Measurements from ENCODE around the gene MKX.

MKX gene

DNA sequence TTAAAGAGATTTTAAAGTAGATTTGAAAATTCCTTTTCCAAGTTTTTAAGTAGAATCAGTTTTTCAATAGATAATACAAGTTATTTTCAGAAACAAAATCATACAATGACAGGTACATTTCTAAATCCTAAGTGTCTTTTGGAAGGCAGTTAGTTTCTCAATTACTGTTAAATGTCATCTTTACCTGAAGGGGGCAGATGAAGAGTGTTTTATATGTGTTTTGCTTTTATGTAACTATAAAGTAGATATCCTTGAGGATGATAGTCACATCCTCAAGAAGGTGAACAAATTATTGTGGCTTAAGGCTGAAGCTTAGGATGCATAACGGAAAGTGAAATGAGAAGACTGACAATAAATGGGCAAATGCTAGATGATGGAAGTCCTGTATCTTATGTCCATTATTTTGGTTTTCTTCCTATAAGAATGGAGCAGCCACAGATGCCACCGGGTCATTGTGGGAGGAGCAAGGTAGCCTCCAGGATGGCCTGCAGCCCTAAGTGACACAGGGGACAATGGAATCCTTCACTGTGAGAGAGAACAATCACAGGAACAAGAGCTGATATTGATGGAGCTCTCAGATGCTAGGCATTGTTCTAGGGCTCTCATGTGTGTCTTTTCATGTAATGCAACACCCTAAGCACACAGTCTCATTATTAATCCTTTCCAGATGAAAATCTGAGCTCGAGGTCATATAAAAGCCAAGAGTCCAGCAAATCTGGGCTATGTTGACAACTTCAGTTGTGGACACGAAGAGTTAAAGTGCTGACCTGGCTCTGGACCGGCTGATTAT, 14.1 kb upstream of the MKX start:
- Histone ChIP-seq H3K27ac (ENCODE audit: low read depth, low read length, severe bottlenecking) (no peak overlapping the region), H3K4me1 (ENCODE audit: control insufficient read depth, insufficient read depth, low read length, poor library complexity, severe bottlenecking) (no peaks in the 10 kb centered on the region), H3K36me3 (ENCODE audit: control insufficient read depth, insufficient read depth, low read length) (no peaks in the 10 kb centered on the region), H3K4me3 (ENCODE audit: extremely low read depth, insufficient read depth, low read length, poor library complexity, severe bottlenecking) (no peak overlapping the region), H3K9me3 (ENCODE audit: control insufficient read depth, low read length) (no peaks in the 10 kb centered on the region)
- 82 to 84% methylated on average over 4 to 5 of the region's 5 CpGs for WGBS, 2 experiments (ENCODE audit: insufficient coverage in 2 of 2)

DNA sequence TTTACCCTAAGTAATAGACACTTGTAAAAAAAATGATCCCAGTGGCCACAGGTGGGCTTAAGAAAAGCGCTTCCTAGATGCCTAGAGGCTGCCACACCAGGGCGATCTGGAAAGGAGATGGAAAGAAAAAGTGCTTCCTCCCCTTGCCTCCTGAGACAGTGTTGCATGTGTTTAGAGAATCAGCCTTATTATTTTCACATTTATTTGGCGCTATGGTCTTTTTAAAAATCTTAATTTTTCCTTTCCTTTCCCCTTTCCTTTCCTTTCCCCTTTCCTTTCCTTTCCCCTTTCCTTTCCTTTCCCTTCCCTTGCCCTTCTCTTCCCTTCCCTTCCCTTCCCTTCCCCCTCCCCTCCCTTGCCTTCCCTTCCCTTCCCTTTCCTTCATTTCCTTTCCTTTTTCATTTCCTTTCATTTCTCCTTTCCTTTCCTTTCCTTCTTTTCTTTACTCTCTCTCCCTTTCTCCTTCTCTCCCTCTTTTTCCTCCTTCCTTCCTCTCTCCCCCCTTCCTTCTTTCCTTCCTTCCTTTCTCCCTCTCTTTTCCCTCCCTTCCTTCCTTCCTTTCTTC, 7.1 kb upstream of the MKX start:
- no peak overlapping the region for H3K27ac ChIP-seq (ENCODE audit: low read depth, low read length, severe bottlenecking)
- H3K4me3 ChIP-seq (ENCODE audit: extremely low read depth, insufficient read depth, low read length, poor library complexity, severe bottlenecking): no peak overlapping the region
- no peaks in the 10 kb centered on the region for H3K36me3 ChIP-seq (ENCODE audit: control insufficient read depth, insufficient read depth, low read length)
- no peaks in the 10 kb centered on the region for H3K9me3 ChIP-seq (ENCODE audit: control insufficient read depth, low read length)
- WGBS, 2 experiments (ENCODE audit: insufficient coverage in 2 of 2): 78 to 88% methylated on average over 2 to 3 of the region's 3 CpGs
- no peaks in the 10 kb centered on the region for H3K4me1 ChIP-seq (ENCODE audit: control insufficient read depth, insufficient read depth, low read length, poor library complexity, severe bottlenecking)

DNA sequence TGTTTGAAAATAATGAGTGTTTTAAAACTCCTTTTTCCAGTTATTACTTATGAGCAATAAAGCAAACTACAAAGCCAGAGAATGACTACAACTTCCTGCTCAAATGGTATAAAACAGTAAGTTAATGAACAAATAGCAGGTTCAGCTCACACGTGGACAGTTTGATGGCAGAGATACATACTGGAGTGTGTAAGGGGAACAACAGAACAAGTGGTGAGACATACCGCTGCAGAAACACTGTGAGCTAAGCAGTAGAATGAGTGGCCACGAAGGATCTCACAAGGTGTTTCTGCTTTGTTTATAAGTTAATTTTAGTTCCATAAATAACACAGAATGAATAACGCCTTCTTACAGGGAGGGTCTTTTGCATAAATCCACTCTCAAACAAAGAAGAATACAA, 3.0 kb upstream of the MKX start:
- H3K4me1 ChIP-seq (ENCODE audit: control insufficient read depth, insufficient read depth, low read length, poor library complexity, severe bottlenecking): peaks cover 12% of the 10 kb centered on the region

DNA sequence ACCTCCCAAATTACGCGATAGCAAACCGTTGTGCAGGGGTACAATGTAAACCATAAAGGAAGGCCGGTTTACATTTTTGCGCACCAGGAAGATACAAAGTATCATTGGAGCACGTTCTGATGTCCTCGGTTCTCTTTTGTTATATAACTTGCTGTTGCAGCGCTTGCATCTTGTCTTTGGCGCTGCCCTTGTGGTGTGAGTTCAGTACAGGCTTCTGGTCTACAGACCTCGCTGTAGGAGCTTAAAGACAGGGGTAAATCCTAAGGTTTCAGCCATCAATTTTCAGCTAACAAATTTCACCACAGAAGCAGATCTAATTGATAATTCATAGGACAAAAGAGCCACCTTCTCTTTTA, 1.5 kb upstream of the MKX start:
- no peaks in the 10 kb centered on the region for H3K36me3 ChIP-seq (ENCODE audit: control insufficient read depth, insufficient read depth, low read length)
- no peak overlapping the region for H3K4me3 ChIP-seq (ENCODE audit: extremely low read depth, insufficient read depth, low read length, poor library complexity, severe bottlenecking)
- no peak overlapping the region for H3K27ac ChIP-seq (ENCODE audit: low read depth, low read length, severe bottlenecking)
- peaks cover 18% of the 10 kb centered on the region for H3K4me1 ChIP-seq (ENCODE audit: control insufficient read depth, insufficient read depth, low read length, poor library complexity, severe bottlenecking)
- 3 to 7% methylated on average over 5 to 8 of the region's 10 CpGs for WGBS, 2 experiments (ENCODE audit: insufficient coverage in 2 of 2)
- no peaks in the 10 kb centered on the region for H3K9me3 ChIP-seq (ENCODE audit: control insufficient read depth, low read length)

More for the DNA sequence above, 3.0 kb upstream of the MKX start:
- Histone ChIP-seq H3K9me3 (ENCODE audit: control insufficient read depth, low read length) (no peaks in the 10 kb centered on the region), H3K36me3 (ENCODE audit: control insufficient read depth, insufficient read depth, low read length) (no peaks in the 10 kb centered on the region), H3K27ac (ENCODE audit: low read depth, low read length, severe bottlenecking) (no peak overlapping the region), H3K4me3 (ENCODE audit: extremely low read depth, insufficient read depth, low read length, poor library complexity, severe bottlenecking) (no peak overlapping the region)
- 42 to 56% methylated on average over 1 to 3 of the region's 4 CpGs for WGBS, 2 experiments (ENCODE audit: insufficient coverage in 2 of 2)

DNA sequence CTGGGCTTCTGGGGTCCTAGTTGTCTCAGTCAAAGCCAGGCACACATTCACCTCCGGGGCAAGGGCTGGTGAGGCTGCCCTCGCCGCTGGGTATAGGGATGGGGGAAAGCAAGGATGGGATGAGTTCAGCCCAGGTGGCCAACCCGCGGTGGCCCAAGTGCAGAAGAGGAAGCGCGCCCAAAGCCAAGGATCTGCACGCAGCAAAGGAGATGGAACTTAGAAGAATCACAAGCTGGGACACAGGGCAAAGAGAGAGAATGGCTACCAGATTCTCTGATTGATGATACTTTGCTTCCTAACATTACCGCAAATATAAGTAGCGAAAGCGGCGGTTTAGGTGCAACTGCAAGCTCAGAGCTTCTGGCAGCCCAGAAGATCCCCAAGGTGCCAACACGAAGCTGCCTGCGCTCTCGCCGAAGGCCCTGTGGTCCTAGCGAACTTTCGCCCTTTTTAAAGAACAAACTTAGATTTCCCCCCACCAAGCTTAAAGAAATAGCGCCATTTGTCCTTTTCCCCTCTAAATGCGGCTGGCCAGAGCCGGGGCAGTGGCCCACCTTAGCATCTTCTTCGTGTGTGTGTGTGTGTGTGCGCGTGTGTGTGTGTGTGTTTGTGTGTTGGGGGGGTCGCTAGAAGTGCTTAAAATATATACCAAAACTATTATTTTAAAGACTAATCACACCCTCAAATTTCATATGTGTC, 927 bp upstream of the MKX start:
- Histone ChIP-seq H3K36me3 (ENCODE audit: control insufficient read depth, insufficient read depth, low read length) (no peaks in the 10 kb centered on the region), H3K4me1 (ENCODE audit: control insufficient read depth, insufficient read depth, low read length, poor library complexity, severe bottlenecking) (peaks cover 22% of the 10 kb centered on the region), H3K9me3 (ENCODE audit: control insufficient read depth, low read length) (no peaks in the 10 kb centered on the region), H3K4me3 (ENCODE audit: extremely low read depth, insufficient read depth, low read length, poor library complexity, severe bottlenecking) (peak overlapping the region; percentile 33), H3K27ac (ENCODE audit: low read depth, low read length, severe bottlenecking) (no peak overlapping the region)
- WGBS, 2 experiments (ENCODE audit: insufficient coverage in 2 of 2): 2% methylated on average over 13 of the region's 25 CpGs

DNA sequence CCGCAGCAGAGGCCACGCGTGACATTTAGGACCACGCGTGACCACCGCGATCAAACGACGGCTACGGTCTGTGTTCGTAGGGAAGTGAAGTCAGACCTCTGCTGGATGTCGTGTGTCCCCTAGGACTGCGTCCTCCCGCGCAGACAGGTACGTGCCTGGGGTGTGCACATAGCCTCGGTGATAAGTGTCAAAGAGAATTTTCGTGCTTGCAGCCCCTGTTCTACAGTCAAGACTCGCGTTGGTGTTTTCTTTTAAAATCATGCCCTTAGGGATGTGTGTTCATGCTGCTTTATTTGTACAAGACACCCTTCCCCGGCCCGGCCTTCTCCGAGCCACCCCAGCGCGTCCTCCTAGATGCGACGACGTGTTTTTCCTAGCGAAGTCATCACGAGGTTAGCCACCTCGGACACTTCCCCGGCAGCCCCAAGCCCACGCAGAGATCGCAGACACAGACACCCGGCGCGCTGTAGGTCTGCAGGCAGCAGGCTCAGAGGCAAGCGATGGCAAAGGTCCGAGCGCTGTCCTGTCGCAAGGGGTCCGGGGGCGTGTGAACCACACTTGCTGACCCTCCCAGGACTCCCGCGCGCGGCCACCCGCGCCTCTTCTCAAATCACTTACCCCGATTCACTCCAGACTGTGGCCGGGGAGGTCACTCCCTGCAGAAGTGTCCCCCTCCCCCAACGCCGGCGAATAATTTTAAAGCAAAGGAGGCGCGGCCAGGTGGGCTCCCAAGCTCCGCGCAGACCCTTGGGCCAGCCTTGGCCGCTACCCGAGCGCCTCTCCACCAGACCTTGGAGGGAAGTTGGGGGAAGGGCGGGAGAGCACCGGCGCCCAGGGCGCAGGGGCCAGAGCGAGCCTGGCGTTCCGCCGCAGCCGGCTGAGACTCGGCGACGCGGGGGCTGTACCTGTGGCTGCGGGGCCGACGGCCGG, 552 bp downstream of the MKX start:
- Histone ChIP-seq H3K27ac (ENCODE audit: low read depth, low read length, severe bottlenecking) (no peak overlapping the region), H3K4me3 (ENCODE audit: extremely low read depth, insufficient read depth, low read length, poor library complexity, severe bottlenecking) (peak overlapping the region; percentile 33), H3K36me3 (ENCODE audit: control insufficient read depth, insufficient read depth, low read length) (no peaks in the 10 kb centered on the region), H3K4me1 (ENCODE audit: control insufficient read depth, insufficient read depth, low read length, poor library complexity, severe bottlenecking) (peaks cover 23% of the 10 kb centered on the region), H3K9me3 (ENCODE audit: control insufficient read depth, low read length) (no peaks in the 10 kb centered on the region)
- WGBS, 2 experiments (ENCODE audit: insufficient coverage in 2 of 2): 2% methylated on average over 52 to 63 of the region's 78 CpGs

DNA sequence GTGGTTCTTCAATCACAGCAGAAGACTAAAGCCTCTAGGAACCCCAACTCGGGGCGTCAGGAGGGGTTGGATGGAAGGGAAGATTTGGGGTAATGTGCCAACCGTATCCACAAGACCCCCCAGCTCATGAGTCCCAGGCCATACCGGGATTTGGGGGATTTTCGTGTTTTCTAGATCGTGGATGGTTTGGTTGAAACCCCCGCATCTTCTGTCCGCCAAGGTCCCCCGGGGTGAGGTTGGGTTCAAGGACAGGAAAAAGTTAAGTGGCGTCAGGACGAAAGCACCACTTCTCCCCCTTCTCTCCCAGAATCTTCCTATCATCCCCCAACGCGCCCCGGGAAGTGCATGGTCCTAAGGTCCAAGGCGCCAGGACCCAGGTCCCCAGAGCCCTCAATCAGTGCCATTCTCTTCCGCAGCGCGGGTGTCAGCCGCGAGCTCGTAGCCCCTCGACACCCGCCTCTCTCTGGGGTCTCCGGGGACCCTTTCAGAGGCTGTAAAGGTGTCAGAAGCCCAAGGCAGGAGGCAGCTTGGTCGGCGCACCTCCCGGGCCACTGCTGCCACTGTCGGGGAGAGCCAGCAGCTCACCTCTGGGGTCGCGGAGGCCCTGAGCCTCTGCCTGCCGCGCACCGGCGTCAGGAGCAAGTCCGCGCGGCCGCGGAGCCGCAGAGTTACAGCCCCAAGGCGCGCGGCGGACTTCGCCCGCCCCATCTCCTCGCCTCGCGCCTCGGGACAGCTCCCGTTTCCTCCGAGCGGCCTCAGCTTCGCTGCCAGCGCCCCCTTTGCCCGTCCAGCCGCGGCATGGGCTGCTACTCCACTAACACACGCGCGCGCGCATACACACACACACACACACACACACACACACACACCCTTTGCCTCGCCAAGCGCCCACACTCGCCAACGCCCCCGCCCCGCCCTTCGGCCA, 1.5 kb downstream of the MKX start:
- no peaks in the 10 kb centered on the region for H3K36me3 ChIP-seq (ENCODE audit: control insufficient read depth, insufficient read depth, low read length)
- H3K27ac ChIP-seq (ENCODE audit: low read depth, low read length, severe bottlenecking): no peak overlapping the region
- WGBS, 2 experiments (ENCODE audit: insufficient coverage in 2 of 2): 0 to 2% methylated on average over 31 to 36 of the region's 70 CpGs
- H3K4me1 ChIP-seq (ENCODE audit: control insufficient read depth, insufficient read depth, low read length, poor library complexity, severe bottlenecking): peaks cover 23% of the 10 kb centered on the region
- H3K4me3 ChIP-seq (ENCODE audit: extremely low read depth, insufficient read depth, low read length, poor library complexity, severe bottlenecking): peak overlapping the region; percentile 14
- no peaks in the 10 kb centered on the region for H3K9me3 ChIP-seq (ENCODE audit: control insufficient read depth, low read length)

DNA sequence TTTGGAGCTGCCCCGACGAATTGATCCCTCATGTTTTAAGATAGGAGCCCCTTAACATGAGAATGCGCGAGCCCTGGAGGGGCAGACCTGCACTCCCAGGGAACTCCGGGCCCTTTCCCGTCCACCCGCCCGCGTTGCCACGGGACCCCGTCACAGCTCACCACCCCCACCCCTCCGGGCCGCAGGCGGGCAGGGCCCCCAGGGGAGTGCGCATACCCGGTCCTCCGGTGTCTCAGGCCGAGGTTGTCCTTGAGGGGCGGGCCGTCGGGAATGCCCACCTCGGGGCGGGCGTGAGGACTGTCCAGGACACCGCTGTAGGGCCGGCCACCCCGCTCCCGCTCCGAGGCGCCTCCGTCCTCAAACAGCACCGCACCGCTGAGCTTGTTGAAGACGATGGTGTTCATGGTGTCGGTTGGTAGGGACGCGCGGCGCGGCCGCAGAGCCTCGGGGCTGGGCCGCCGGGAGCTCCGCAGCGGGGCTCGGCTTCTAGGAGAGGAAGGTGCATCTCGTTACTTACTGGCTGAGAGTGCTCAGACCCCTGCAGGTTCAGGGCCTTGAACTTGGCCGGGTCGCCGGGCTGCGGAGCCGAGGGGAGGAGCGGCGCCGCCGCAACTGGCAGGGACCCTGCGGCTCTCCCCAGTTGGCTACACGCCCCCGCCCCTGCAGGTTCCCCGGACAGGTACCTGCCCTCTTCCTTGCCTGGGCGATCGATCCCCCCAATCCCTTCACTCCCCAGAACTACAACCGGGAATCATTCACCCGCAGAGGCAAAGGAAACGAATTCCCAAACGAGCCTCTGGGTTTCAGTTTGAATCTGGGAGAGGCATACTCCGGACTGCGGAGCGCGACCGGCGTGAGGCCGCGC, 2.4 kb downstream of the MKX start:
- Histone ChIP-seq H3K27ac (ENCODE audit: low read depth, low read length, severe bottlenecking) (no peak overlapping the region), H3K4me3 (ENCODE audit: extremely low read depth, insufficient read depth, low read length, poor library complexity, severe bottlenecking) (peak overlapping the region; percentile 61)

More for the DNA sequence above, 2.4 kb downstream of the MKX start:
- Histone ChIP-seq H3K36me3 (ENCODE audit: control insufficient read depth, insufficient read depth, low read length) (no peaks in the 10 kb centered on the region), H3K9me3 (ENCODE audit: control insufficient read depth, low read length) (no peaks in the 10 kb centered on the region), H3K4me1 (ENCODE audit: control insufficient read depth, insufficient read depth, low read length, poor library complexity, severe bottlenecking) (peaks cover 23% of the 10 kb centered on the region)
- 0 to 1% methylated on average over 52 to 54 of the region's 75 CpGs for WGBS, 2 experiments (ENCODE audit: insufficient coverage in 2 of 2)
